ENCODE results near the gene CDH13. TPM values are rescaled to one million over a fixed set of nuclear protein-coding genes. Genes with fewer than 3 reads are reported as not detected.

The CDH13 gene
- total RNA-seq, 1 experiment from 2014 or later: 36.5 TPM

- DNase-seq (ENCODE audit: low read depth): peak; percentile 56
Measured at GRCh38 chr16:82694239-82694874, 67.6 kb downstream of the CDH13 start.

- DNase-seq (ENCODE audit: low read depth): no peak
Measured at GRCh38 chr16:82695806-82696205, 69.0 kb downstream of the CDH13 start.

GRCh38 chr16:82699260-82699659 lies 72.5 kb downstream of the CDH13 start:
- no peak for DNase-seq (ENCODE audit: low read depth)

- DNase-seq (ENCODE audit: low read depth): peak; percentile 64
Measured at GRCh38 chr16:82699711-82700495, 73.1 kb downstream of the CDH13 start.

GRCh38 chr16:82700541-82701235 lies 73.9 kb downstream of the CDH13 start:
- peak; percentile 45 for DNase-seq (ENCODE audit: low read depth)

- no peak for DNase-seq (ENCODE audit: low read depth)
Measured at GRCh38 chr16:82701442-82701955, 74.7 kb downstream of the CDH13 start.

- no peak for DNase-seq (ENCODE audit: low read depth)
Measured at GRCh38 chr16:82703161-82703560, 76.4 kb downstream of the CDH13 start.

- DNase-seq (ENCODE audit: low read depth): no peak
Measured at GRCh38 chr16:82703871-82704768, 77.4 kb downstream of the CDH13 start.

- DNase-seq (ENCODE audit: low read depth): no peak
Measured at GRCh38 chr16:82709987-82710386, 83.2 kb downstream of the CDH13 start.

GRCh38 chr16:82713778-82714177 lies 87.0 kb downstream of the CDH13 start:
- DNase-seq (ENCODE audit: low read depth): no peak

GRCh38 chr16:82715160-82715559 lies 88.4 kb downstream of the CDH13 start:
- no peak for DNase-seq (ENCODE audit: low read depth)

- DNase-seq (ENCODE audit: low read depth): no peak
Measured at GRCh38 chr16:82715833-82716232, 89.1 kb downstream of the CDH13 start.

- no peak for DNase-seq (ENCODE audit: low read depth)
Measured at GRCh38 chr16:82716361-82716855, 89.6 kb downstream of the CDH13 start.

GRCh38 chr16:82720414-82720813 lies 93.6 kb downstream of the CDH13 start:
- no peak for DNase-seq (ENCODE audit: low read depth)

- DNase-seq (ENCODE audit: low read depth): no peak
Measured at GRCh38 chr16:82726306-82726705, 99.5 kb downstream of the CDH13 start.

GRCh38 chr16:82728901-82729300 lies 102.1 kb downstream of the CDH13 start:
- no peak for DNase-seq (ENCODE audit: low read depth)

GRCh38 chr16:82730901-82731300 lies 104.1 kb downstream of the CDH13 start:
- DNase-seq (ENCODE audit: low read depth): no peak

GRCh38 chr16:82732461-82732860 lies 105.7 kb downstream of the CDH13 start:
- no peak for DNase-seq (ENCODE audit: low read depth)

GRCh38 chr16:82735186-82735585 lies 108.4 kb downstream of the CDH13 start:
- no peak for DNase-seq (ENCODE audit: low read depth)

GRCh38 chr16:82735673-82736091 lies 108.9 kb downstream of the CDH13 start:
- DNase-seq (ENCODE audit: low read depth): no peak

GRCh38 chr16:82736224-82736623 lies 109.5 kb downstream of the CDH13 start:
- DNase-seq (ENCODE audit: low read depth): no peak
